ENCODE measurements around the gene STX8.
"Not testable (repeated sequence)": the region's sequence is repeated elsewhere in the genome, so short reads cannot be mapped to it uniquely, and the experiment has no call there.

The STX8 gene

DNA sequence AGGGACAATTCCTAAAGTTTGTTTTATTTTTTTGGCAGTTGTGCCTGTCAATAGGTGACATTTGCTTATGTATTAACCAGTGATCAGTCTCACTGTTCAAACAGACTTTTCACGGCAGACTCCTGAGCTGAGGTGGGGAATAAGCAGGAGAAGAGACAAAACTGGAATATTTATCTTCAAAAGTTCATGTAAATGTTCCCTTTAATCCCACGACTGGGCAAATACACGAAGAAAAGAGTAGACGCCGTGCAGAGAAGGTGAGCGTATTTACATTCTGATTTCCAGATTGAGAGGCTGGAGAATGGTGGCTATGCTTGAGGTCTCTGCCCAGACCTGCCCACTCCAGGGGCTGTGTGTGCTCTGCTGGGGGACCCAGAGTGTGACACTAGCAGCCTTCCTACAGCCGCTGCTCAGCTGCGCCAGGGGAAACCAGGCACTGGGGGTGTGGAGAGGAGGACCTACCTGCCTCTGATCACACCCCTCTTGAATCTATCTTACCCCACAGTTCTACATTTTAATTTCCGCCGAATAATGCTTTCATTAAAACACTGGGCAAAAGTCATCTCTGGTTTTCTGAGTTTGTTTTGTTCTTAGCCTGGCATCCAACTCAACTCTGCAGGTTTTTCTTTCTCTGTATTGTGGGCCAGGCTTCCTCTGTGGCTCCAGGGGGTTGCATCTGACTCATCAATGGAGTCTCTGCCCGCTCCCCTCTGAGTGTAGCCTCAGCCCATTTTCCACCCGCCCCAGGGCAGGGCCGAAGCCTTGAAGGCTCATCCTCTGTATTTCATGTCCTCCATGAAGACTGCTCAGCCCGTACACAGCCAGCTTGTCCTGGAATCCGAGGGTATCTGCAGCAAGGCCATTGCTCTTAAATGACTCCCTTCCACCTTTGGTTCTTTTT lies 317.3 kb downstream of the STX8 start:
- no peak for TF ChIP-seq POLR2A (IDR thresholded peaks at IDR 0.05; ENCODE audit: low read depth, low read length)
- FAIRE-seq (no peak), DNase-seq (ENCODE audit: insufficient read length, low spot score) (no peak)

DNA sequence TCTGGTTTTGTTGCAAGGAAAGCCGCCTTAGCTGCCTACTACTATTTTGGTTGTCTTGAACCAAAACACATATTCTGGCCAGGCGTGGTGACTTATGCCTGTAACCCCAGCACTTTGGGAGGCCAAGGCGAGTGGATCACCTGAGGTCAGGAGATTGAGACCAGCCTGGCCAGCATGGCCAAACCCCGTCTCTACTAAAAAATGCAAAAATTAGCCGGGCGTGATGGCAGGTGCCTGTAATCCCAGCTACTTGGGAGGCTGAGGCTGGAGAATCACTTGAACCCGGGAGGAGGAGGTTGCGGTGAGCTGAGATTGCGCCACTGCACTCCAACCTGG lies 318.0 kb downstream of the STX8 start:
- DNase-seq (ENCODE audit: insufficient read length, low spot score); FAIRE-seq: not testable (repeated sequence)

DNA sequence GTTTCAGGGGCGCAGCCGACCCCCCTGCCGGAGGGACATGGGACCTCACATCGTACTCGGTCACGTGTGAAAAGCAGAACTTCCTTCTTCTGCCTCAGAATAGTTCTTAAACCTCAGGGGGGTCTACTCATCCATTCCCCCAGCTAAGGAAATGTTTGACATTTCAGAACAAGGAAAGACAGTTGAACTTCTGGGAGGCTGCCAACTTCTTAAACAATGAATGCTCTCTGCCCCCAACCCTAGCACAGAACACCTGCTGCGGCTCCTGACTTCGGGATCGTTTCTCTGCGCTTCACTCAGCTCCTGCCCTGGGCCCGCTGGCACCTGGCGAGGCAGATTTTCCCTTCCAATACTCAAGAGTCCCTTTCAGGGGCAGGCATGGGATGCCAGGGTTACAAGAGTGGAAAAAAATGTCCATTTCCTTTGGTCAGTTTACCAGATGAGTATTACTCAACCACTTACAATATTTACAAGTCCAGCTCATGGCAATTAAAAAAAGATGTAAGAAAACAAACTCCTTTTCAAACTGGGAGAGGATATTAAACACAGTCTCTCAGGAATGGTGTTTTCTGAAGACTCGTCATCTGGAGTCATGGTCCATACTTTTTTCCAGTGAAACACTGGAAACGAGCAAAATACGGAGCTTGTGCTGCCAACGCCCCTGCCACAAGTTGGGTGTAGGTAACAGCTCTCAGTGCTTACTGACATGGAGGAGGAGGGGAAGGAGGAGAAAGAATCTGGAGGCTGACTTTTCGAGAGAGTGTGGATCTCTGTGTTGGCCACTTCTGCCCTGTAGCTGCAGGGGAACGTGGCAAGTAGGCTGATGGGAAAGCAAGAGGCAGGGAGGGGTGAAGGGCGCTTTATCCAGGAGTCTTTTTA lies 318.6 kb downstream of the STX8 start:
- no peak for FAIRE-seq
- no peak for TF ChIP-seq POLR2A (IDR thresholded peaks at IDR 0.05; ENCODE audit: low read depth, low read length)
- no peak for DNase-seq (ENCODE audit: insufficient read length, low spot score)

DNA sequence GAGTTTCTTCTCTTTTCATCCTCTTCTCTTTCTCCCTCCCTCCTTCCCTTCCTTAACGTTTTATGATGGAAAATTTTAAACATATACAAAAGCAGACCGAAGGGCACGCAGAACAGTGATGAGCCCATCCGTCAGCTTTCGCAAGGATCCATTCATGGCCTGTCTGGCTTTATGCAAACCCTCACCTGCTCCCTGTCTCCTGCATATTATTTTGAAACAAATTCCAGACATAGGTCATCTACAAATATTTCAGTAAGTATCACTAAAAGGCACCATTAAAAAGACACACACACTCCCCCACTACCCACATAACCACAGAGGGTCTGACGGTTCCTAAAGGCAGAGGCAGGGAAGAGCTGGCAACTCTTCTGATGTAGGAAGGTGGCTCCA lies 319.3 kb downstream of the STX8 start:
- DNase-seq (ENCODE audit: insufficient read length, low spot score) (no peak), FAIRE-seq (no peak)
- no peak for TF ChIP-seq POLR2A (IDR thresholded peaks at IDR 0.05; ENCODE audit: low read depth, low read length)

DNA sequence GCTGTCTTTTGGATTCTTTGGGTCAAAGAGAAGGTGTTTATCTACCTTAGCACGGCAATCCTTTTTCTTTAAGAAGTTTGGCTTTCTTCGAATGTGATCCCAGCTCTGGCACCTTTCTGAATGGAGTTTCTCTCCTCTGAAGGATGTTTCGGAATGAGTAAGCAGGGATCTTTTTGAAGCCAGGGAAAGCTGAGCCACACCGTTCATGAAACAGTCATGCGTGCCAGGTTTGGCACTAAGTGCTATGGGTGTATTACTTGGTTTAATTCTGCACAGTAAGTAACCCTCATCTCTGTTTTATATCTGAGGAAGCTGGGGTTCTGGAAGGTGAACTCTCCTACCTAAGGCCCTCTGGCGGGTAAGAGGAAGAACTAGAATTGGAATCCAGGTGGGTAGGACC lies 319.8 kb downstream of the STX8 start:
- no peak for DNase-seq (ENCODE audit: insufficient read length, low spot score)
- no peak for FAIRE-seq
- no peak for TF ChIP-seq POLR2A (IDR thresholded peaks at IDR 0.05; ENCODE audit: low read depth, low read length)

DNA sequence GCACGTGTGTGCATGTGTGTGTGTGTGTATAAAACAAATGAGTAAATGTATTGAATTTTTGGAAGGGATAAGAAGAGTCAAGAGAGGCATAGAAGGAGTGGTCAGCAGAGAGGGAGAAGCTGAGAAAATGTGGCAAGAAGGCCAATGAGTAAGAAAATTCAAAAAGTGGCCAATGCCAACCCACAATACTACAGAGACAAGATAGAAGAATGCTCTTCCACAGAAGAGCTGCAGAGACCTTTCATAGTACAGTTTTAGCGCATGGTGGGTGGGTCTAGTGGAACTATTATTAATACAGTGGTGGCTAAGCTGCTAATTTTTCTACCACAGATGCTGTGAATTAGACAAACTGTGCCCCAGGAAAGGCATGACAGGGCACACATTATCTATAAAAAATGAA lies 320.8 kb downstream of the STX8 start:
- no peak for TF ChIP-seq POLR2A (IDR thresholded peaks at IDR 0.05; ENCODE audit: low read depth, low read length)
- FAIRE-seq (no peak), DNase-seq (ENCODE audit: insufficient read length, low spot score) (no peak)

DNA sequence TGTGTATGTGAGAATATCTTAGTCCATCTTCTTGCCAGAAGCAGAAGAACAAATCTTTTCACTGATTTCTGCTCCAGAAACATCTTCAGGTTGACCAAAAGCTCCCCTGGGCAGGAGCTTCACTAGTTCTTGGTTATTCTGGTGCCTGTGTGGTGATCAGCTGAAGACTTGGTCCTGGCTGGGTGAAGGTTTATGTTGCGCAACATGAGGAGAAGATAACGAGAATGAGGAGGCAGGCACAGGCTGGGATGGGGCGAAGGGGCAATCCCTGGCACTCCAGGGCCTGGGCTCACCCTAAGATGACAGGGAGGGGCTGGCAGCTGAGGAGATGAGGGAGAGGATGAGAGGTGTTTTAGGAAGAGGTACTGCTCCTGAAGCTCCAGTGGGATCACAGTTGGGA lies 322.3 kb downstream of the STX8 start:
- DNase-seq (ENCODE audit: insufficient read length, low spot score): no peak
- no peak for FAIRE-seq
- no peak for TF ChIP-seq POLR2A (IDR thresholded peaks at IDR 0.05; ENCODE audit: low read depth, low read length)

DNA sequence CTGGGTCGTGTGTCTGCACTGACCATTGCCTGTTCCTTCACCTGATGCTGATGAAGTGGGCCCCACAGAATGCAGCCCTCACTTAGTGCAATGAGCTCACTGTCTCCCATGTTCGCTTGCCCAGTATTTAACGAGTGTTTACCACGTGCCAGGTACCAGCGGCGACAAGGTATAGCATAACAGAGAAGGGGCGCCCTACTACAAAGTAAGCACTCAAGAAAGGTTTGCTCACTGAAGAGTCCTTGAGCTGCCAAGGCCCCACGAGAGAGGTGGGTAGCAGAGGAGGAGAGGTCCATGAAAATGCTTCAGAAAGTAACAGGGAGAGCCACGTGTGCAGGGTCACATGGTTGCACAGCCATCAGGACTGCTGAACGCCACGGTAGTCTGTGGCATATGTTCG lies 324.3 kb downstream of the STX8 start:
- no peak for FAIRE-seq
- TF ChIP-seq POLR2A (IDR thresholded peaks at IDR 0.05; ENCODE audit: low read depth, low read length): no peak
- DNase-seq (ENCODE audit: insufficient read length, low spot score): no peak

DNA sequence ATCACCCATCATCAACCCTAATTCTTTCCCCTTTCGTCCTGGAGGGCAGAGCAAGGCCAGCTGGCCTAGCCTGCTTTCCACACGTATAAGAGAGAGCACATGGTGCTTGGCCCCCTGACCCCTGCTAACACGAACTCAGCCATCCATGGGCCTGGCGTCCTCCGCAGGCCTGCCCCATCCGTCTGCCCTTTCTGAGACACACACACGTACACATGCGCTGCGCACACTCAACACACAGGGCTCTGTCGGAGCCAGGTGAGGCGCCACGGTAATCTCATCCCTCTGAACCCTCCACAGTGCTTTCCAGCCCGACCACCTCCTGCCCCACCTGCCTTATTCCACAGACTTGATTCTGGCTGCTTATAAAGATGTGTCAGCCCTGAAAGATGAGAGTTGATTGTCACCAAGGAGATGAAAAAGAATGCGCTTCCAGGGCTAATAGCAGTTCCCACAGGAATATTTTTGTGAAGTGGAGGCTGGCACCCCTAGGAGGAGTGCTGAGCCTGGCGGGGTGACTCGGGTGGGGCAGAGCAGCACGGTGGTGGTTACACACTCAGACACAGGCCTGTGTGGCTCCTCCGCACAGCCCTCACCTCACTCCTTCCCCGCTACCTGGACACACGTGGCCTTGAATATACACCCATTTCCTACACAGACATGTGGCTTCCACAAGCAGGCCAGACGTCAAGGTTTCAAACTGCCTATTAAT lies 326.2 kb downstream of the STX8 start:
- no peak for TF ChIP-seq POLR2A (IDR thresholded peaks at IDR 0.05; ENCODE audit: low read depth, low read length)
- FAIRE-seq (no peak), DNase-seq (ENCODE audit: insufficient read length, low spot score) (no peak)

DNA sequence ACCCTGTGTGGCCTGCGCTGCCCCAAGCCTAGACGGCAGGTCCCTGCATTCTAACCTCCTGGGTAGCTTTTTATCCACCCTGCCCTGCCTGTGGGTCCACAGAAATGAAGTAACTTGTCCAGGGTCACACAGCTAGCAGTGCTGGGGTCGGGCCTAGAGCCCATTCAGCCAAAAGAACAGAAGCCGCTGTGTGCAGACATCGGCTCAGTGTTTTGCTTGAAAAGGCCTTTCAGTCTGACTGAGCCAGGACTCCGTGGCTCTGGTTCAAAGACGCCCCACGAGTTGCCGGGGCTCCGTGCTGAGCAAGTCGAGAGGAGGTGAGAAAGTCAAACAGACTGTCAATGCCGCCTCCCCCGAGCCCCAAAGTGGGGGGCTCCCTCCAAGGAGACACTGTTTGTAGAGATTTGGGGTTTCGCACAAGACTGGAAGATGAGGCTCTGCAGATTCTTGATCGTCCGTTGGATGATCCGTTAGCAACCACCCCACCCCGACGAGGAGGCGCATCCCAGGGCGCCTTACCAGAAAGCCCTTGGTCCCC lies 328.1 kb downstream of the STX8 start:
- no peak for FAIRE-seq
- TF ChIP-seq POLR2A (IDR thresholded peaks at IDR 0.05; ENCODE audit: low read depth, low read length): no peak

DNA sequence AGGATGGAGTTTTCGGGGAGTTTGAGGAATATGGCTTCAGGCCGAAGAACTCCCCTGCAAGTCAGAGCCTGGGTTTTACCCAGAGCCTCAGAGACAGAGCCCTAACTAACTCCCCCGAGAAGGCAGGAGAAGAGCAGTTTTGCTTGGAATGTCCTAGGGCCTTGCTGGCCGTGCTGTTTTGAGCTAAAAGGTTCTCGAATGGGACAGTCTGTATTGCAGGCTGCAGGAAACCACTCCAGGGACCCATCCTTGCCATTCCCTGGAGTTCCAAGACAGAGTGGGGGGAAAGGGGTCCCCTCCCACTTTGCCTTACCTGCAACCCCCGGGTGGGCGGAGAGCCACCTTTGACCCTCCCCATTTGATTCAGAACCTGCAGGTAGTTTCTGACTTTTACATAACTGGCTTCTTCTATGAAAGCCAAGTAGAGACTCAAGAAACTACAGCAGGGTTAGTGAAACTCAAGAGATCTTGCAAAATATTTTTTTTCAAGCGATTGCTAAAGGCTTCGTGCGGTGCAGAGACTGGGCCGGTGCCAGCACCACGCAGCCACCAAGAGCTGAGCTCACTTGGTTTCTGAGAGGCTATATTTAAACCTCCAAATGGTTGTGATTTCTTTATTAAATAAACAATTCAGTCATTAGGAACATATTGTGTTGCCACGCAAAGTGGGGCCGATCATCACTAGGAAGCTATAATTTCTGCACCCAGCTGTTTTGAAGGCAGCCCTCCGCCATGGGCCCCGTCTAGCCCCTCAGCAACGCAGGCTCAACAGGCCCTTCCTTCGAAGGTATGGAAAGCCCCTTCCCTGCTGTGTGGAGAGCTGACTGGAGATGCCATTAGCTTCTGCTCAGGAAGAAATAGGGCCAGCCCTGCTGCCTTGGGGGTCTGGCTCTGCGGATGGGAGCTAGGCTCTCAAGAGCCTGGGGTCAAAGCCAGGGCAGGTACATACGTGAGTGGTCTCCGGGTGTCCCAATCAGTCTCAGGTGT lies 331.3 kb downstream of the STX8 start:
- DNase-seq (ENCODE audit: insufficient read length, low spot score) (no peak), FAIRE-seq (no peak)
- no peak for TF ChIP-seq POLR2A (IDR thresholded peaks at IDR 0.05; ENCODE audit: low read depth, low read length)

More for the DNA sequence above, 328.1 kb downstream of the STX8 start:
- no peak for DNase-seq (ENCODE audit: insufficient read length, low spot score)

DNA sequence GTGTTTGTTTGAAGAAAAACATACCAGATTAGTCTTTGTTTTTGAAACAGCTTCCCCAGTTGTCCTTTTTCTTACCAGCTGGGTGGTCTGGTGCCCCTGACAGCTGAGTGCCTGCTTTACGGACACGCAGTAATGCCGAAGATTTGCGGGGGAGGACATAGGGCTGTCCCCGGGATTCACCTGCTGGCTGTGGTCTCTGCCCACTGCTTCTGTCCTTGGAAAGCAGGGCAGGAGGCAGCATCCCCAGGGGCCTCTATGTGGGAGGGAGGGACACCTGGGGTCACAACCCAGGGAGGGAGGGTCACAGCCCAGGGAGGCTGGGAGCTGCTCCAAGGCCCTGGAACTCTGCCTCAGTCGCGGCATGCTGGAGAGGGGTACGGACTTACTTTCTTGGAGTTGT lies 332.6 kb downstream of the STX8 start:
- no peak for DNase-seq (ENCODE audit: insufficient read length, low spot score)
- no peak for FAIRE-seq
- TF ChIP-seq POLR2A (IDR thresholded peaks at IDR 0.05; ENCODE audit: low read depth, low read length): no peak

DNA sequence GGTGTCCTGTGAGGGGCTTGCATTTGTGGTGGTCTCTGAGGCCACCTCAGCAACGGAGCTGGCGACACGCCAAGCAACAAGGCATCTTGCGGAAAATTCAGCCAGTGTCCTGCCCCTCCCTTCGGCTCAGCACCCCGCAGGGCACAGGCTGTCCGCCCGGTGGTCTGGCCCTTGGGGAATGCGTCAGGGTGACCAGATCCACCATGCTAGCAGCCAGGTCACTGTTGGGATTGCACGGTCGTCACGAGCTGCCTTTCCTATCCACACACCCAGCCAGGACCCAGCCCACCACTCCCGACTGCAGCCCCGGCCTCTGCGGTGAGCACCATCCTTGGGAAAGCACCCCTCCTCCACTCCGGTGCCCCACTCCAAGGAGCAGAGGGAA lies 333.1 kb downstream of the STX8 start:
- no peak for TF ChIP-seq POLR2A (IDR thresholded peaks at IDR 0.05; ENCODE audit: low read depth, low read length)
- FAIRE-seq: no peak
- DNase-seq (ENCODE audit: insufficient read length, low spot score): no peak
